Stimulated activated memory B cell treated with anti-CD40 and anti-IgM and Interleukin-4, amounts not matched to agents 10 μg/mL and 1 μg/mL and 100 μg/mL, for 72 hours (primary cell): Measurements from ENCODE around the gene TIFAB.

Experiments used
- ATAC-seq: fragments of 150-1000 bp; cut with Tn5 transposase; 2 replicates; pipeline ENCODE4 v1.10.0; 2021
- H3K27ac Mint-ChIP-seq: one replicate; pipeline ENCODE4 v1.8.0; 2022; ENCODE audit warnings: mild to moderate bottlenecking, mixed read lengths
- H3K27me3 Mint-ChIP-seq: one replicate; pipeline ENCODE4 v1.8.0; 2022; ENCODE audit warnings: mixed read lengths
- H3K36me3 Mint-ChIP-seq: one replicate; pipeline ENCODE4 v1.8.0; 2022; ENCODE audit warnings: mixed read lengths
- H3K4me1 Mint-ChIP-seq: one replicate; pipeline ENCODE4 v1.8.0; 2022; ENCODE audit warnings: mixed read lengths
- H3K4me3 Mint-ChIP-seq: one replicate; pipeline ENCODE4 v1.8.0; 2022; ENCODE audit warnings: mild to moderate bottlenecking, moderate library complexity, mixed read lengths
- H3K9me3 Mint-ChIP-seq: one replicate; pipeline ENCODE4 v1.8.0; 2022; ENCODE audit warnings: mixed read lengths

The TIFAB gene

DNA sequence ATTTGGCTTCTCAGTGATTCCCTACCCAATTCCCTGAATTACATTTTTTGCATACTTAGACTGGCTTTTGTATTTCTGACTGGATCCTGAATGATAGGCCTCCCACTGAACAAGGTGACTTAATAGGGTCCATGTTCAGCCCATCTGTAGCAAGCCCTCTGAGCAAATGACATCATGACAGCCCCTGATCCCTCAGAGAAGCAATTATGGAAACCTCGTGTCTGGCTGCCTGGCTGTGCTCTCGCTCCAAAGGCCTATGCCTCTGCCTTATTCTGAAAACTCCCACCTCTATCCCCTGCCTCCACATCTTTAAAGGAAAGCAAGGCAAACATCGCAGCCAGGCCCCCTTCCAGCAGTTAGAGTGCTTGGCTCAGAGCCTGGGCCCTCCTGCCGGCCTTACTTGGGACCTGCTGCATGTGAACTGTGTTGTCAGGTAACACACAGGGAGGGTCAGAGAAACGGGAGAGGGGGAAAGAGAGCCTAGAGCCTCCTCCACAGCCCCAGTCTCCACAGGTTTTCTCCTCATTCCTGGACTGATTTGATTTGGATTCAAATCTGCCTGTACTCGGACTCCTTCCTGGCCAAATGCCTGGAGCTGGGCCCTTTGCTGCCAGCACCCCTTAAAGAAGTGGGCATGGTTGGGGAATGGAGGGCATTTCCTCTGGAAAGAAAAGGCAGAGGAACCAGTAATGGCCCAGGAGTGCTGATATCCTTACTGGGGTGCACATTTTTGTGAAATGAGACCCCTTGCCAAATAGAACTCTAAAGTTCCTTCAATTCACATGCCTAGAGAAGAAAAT is 8.8 kb downstream of the TIFAB start:
- Mint-ChIP-seq H3K4me3 (no peak overlapping the region), H3K4me1 (peaks cover 7% of the 10 kb centered on the region), H3K27me3 (peaks cover 37% of the 10 kb centered on the region), H3K27ac (no peak overlapping the region), H3K9me3 (no peaks in the 10 kb centered on the region), H3K36me3 (no peaks in the 10 kb centered on the region)
- ATAC-seq, result no peak

GRCh38 chr5:135442431-135443160 is 9.6 kb downstream of the TIFAB start:
- Mint-ChIP-seq H3K4me3 (no peak overlapping the region), H3K27me3 (peaks cover 32% of the 10 kb centered on the region), H3K27ac (no peak overlapping the region), H3K9me3 (no peaks in the 10 kb centered on the region), H3K4me1 (peaks cover 14% of the 10 kb centered on the region), H3K36me3 (no peaks in the 10 kb centered on the region)
- ATAC-seq, result no peak

GRCh38 chr5:135441919-135442318 is 10.2 kb downstream of the TIFAB start:
- Mint-ChIP-seq H3K27ac (no peak overlapping the region), H3K36me3 (no peaks in the 10 kb centered on the region), H3K4me1 (peaks cover 21% of the 10 kb centered on the region), H3K27me3 (peaks cover 32% of the 10 kb centered on the region), H3K9me3 (no peaks in the 10 kb centered on the region), H3K4me3 (no peak overlapping the region)
- no peak for ATAC-seq

GRCh38 chr5:135441350-135441831 is 10.8 kb downstream of the TIFAB start:
- Mint-ChIP-seq H3K4me1 (peaks cover 26% of the 10 kb centered on the region), H3K36me3 (no peaks in the 10 kb centered on the region), H3K27me3 (peaks cover 37% of the 10 kb centered on the region), H3K27ac (no peak overlapping the region), H3K4me3 (no peak overlapping the region), H3K9me3 (no peaks in the 10 kb centered on the region)
- no peak for ATAC-seq

- Mint-ChIP-seq H3K36me3 (no peaks in the 10 kb centered on the region), H3K27ac (no peak overlapping the region), H3K9me3 (no peaks in the 10 kb centered on the region), H3K4me1 (peaks cover 26% of the 10 kb centered on the region), H3K27me3 (peaks cover 41% of the 10 kb centered on the region), H3K4me3 (no peak overlapping the region)
- ATAC-seq, result no peak
Observed at GRCh38 chr5:135440916-135441315, 11.2 kb downstream of the TIFAB start.

GRCh38 chr5:135439231-135440205 is 12.6 kb downstream of the TIFAB start:
- Mint-ChIP-seq H3K27ac (no peak overlapping the region), H3K4me1 (peaks cover 22% of the 10 kb centered on the region), H3K9me3 (no peaks in the 10 kb centered on the region), H3K36me3 (no peaks in the 10 kb centered on the region), H3K4me3 (no peak overlapping the region), H3K27me3 (peaks cover 46% of the 10 kb centered on the region)
- no peak for ATAC-seq

DNA sequence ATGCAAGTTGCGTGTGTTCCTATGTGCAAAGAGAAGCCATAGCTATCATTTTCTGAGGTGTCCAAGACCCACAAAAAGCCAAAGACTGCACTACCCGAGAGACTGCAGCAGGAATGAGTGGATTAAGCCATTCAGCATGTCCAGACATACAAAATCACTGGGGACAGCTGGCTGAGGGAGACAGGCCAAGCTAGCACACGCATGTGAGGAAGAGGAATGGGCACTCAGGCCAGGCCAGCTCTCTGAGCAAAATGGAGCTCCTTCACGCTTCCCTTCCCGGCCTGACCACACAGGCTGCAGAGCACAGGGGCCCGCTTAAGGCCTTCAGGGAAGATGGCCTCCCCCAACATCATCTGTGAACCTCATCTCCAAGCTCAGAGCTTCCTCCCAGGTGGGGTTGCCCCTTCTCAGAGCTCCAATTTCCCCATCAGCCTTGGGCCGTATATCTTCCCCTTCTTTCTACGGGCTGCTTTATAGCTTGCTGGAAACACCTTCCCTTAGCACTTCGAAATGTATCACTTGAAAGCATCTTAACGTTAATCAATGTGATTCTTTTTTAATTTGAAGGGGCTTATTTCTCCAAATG is 13.4 kb downstream of the TIFAB start:
- Mint-ChIP-seq H3K27me3 (peaks cover 47% of the 10 kb centered on the region), H3K4me3 (no peak overlapping the region), H3K4me1 (peaks cover 20% of the 10 kb centered on the region), H3K36me3 (no peaks in the 10 kb centered on the region), H3K9me3 (no peaks in the 10 kb centered on the region), H3K27ac (no peak overlapping the region)
- no peak for ATAC-seq

DNA sequence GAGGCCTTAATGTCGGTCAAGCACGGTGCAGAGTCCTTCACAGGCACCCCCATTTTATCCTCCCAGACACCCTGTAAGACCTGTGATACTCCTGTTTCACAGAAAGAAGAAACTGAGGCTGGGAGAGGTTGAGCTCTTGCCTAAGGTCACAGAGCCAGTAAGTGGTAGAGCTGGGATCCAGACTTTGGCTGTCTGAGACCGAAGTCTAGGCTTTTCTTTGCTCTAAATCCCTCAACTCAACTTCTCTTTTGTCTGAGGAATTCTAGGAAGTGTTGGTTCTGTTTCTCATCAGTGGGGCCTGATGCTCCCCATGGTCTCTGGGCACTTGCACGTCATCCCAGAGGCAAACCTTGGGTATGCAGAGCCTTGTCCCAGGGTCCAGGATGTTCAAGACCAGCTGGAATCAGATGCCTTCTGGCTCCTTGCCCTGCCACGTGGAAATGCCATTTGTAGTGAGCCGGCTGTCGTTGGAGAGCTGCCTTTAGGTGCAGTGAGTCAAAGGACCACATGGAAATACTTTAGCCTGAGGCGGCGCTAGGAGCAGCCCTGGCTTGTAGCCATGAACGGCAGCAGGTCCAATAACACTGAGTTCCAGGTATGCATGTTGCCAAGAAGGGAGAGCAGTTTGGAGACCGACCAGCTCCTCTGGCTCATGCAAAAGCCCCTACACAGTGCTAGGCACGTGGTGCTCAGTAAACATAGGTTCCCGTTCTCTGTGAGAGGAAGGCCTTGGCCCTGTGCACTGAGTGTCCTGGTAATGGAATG is 14.2 kb downstream of the TIFAB start:
- H3K9me3 Mint-ChIP-seq, result no peaks in the 10 kb centered on the region
- H3K36me3 Mint-ChIP-seq, result no peaks in the 10 kb centered on the region
- ATAC-seq, result no peak
- peaks cover 44% of the 10 kb centered on the region for H3K27me3 Mint-ChIP-seq
- H3K27ac Mint-ChIP-seq, result no peak overlapping the region
- H3K4me1 Mint-ChIP-seq, result peaks cover 20% of the 10 kb centered on the region
- no peak overlapping the region for H3K4me3 Mint-ChIP-seq

DNA sequence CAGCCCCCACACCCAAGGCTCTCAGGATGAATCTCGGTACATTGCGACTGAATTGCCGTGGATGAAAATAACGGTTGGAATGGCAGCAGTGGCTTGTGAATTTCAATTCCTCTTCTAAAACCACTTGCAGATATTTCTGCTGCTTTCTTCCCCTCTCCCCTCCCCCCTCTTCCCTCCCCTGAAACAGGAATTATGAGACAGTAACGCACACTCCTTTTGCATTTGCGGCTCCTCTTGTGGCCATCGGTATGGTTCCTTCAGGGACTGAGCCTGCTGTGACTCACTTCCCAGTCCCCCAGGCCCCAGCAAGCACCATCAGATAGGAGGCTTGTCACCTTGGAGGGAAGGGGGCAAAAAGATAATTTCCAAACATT is 14.7 kb downstream of the TIFAB start:
- no peak overlapping the region for H3K4me3 Mint-ChIP-seq
- H3K27ac Mint-ChIP-seq, result no peak overlapping the region
- no peaks in the 10 kb centered on the region for H3K36me3 Mint-ChIP-seq
- no peaks in the 10 kb centered on the region for H3K9me3 Mint-ChIP-seq
- peaks cover 38% of the 10 kb centered on the region for H3K27me3 Mint-ChIP-seq
- peaks cover 20% of the 10 kb centered on the region for H3K4me1 Mint-ChIP-seq
- peak; percentile 3 for ATAC-seq

GRCh38 chr5:135436951-135437418 is 15.2 kb downstream of the TIFAB start:
- Mint-ChIP-seq H3K4me1 (peaks cover 20% of the 10 kb centered on the region), H3K9me3 (no peaks in the 10 kb centered on the region)
- ATAC-seq, result peak; percentile 56

GRCh38 chr5:135435467-135436330 is 16.5 kb downstream of the TIFAB start:
- H3K4me1 Mint-ChIP-seq, result peaks cover 20% of the 10 kb centered on the region
- ATAC-seq, result no peak
- H3K4me3 Mint-ChIP-seq, result no peak overlapping the region
- H3K9me3 Mint-ChIP-seq, result peaks cover 3% of the 10 kb centered on the region
- H3K27ac Mint-ChIP-seq, result no peak overlapping the region
- peaks cover 39% of the 10 kb centered on the region for H3K27me3 Mint-ChIP-seq
- H3K36me3 Mint-ChIP-seq, result no peaks in the 10 kb centered on the region

More at GRCh38 chr5:135436951-135437418, 15.2 kb downstream of the TIFAB start:
- Mint-ChIP-seq H3K36me3 (no peaks in the 10 kb centered on the region), H3K27ac (no peak overlapping the region), H3K4me3 (no peak overlapping the region), H3K27me3 (peaks cover 34% of the 10 kb centered on the region)

DNA sequence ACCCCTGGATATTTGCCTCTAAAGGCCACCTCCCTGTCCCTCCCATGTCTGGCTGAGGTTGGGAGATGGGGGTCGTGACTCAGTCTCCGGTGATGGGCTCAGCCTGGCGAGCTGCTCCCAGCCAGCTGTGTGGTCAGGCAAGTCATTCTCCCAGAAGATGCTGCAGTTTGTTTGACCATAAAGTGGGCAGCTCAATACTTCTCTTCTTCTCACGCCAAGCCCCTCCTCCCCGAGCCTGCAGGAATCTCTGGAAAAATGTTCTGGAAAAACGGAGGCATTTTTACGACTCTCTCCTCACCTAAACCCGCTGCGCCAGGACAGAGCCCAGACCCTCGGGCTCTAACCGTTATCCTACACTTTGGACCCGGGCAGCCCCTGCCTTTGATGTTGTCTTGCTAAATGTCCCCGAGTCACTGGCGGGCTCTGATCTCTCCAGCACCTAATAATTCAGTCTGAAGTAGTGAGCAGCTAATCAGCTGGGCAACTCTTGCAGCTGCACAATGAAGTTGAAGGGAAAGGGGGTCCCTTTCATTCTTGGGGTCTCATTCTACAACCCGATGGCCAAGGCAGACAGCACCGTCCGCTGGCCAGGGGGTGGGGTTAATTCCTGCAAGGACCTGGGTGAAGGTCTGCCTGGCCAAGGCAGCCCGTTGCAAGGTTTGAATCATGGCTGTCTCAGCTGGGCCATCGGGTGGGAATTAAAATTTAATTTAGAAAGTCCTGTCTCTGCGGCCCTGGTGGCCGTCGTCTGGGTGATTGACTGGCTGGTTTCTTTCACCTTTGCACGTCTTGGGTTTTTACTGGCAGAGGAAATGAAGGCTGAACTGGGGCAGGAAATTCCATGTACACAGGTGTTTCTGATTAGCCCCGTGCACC is 17.3 kb downstream of the TIFAB start:
- Mint-ChIP-seq H3K27me3 (peaks cover 46% of the 10 kb centered on the region), H3K4me3 (no peak overlapping the region), H3K36me3 (no peaks in the 10 kb centered on the region), H3K4me1 (peaks cover 20% of the 10 kb centered on the region), H3K27ac (no peak overlapping the region), H3K9me3 (peaks cover 3% of the 10 kb centered on the region)
- no peak for ATAC-seq
